Natural killer cell (primary cell): ENCODE data around the gene IL17REL. TPM values are rescaled to one million over a fixed set of nuclear protein-coding genes. Genes with fewer than 3 reads are reported as not detected.

Source experiments
- ATAC-seq, 3 donors: fragments of 150-1000 bp in 2 of 3; fragments of 200-7000 bp in 1 of 3; cut with Tn5 transposase; 1 replicate in 1 of 3; 2 replicates in 2 of 3; pipeline ENCODE4 v1.10.0; 2021; ENCODE audit warnings: mild to moderate bottlenecking in 2 of 3, moderate library complexity in 2 of 3
- DNase-seq, 2 donors: peaks; one replicate each; pipeline versions ENCODE4 v3.0.0 to v3.0.0-alpha.2; 2013 to 2021; ENCODE audit warnings: mixed read lengths in 1 of 2
- H3K27ac ChIP-seq: one replicate; pipeline ENCODE4 v1.5.1; 2013; ENCODE audit warnings: mild to moderate bottlenecking, low read length
- H3K27me3 ChIP-seq: one replicate; pipeline ENCODE4 v1.6.1; 2013; ENCODE audit warnings: low read length; ENCODE audit not compliant: control insufficient read depth, insufficient read depth
- H3K36me3 ChIP-seq: one replicate; pipeline ENCODE4 v1.6.1; 2013; ENCODE audit warnings: low read length; ENCODE audit not compliant: control insufficient read depth, insufficient read depth
- H3K4me1 ChIP-seq: one replicate; pipeline ENCODE4 v1.6.1; 2013; ENCODE audit warnings: low read length; ENCODE audit not compliant: control insufficient read depth, insufficient read depth
- H3K4me3 ChIP-seq: one replicate; pipeline ENCODE4 v1.5.1; 2013; ENCODE audit warnings: low read length
- H3K9me3 ChIP-seq: one replicate; pipeline ENCODE4 v1.6.1; 2013; ENCODE audit warnings: low read length; ENCODE audit not compliant: control insufficient read depth, insufficient read depth
- H3K27ac Mint-ChIP-seq, 2 donors: one replicate each; pipeline ENCODE4 v1.8.0; 2022; ENCODE audit warnings: mild to moderate bottlenecking in 2 of 2, mixed read lengths in 2 of 2, moderate library complexity in 1 of 2
- H3K27me3 Mint-ChIP-seq, 2 donors: one replicate each; pipeline ENCODE4 v1.8.0; 2022; ENCODE audit warnings: low read depth in 2 of 2, mixed read lengths in 2 of 2
- H3K36me3 Mint-ChIP-seq: one replicate; pipeline ENCODE4 v1.8.0; 2022; ENCODE audit warnings: mixed read lengths
- H3K4me1 Mint-ChIP-seq, 2 donors: one replicate each; pipeline ENCODE4 v1.8.0; 2022; ENCODE audit warnings: mixed read lengths in 2 of 2
- H3K4me3 Mint-ChIP-seq: one replicate; pipeline ENCODE4 v1.8.0; 2022; ENCODE audit warnings: mild to moderate bottlenecking, moderate library complexity, mixed read lengths
- H3K9me3 Mint-ChIP-seq, 2 donors: one replicate each; pipeline ENCODE4 v1.8.0; 2022; ENCODE audit warnings: mixed read lengths in 2 of 2
- WGBS: methylation state at CpG from one replicate; pipeline ENCODE4 v1.1.7; 2013; ENCODE audit warnings: missing lambda C conversion rate; ENCODE audit not compliant: insufficient coverage; 5-methylcytosine and 5-hydroxymethylcytosine counted together
- intact Hi-C: fragments of 100-400 bp; cut with micrococcal nuclease; formaldehyde crosslinking; loops from one replicate; pipeline ENCODE4 v1.14.2; 2022
- total RNA-seq, 4 donors: library from RNA; stranded (reverse); fragments of 120-200 nt in 1 of 4; gene quantifications; one replicate each; pipeline versions ENCODE4 v1.2.3 to v1.2.4, GENCODE V29; 2013 to 2022
- TF ChIP-seq, protein P1 (sequence below): fragments of 200-600 bp; IDR thresholded peaks from one replicate; pipeline ENCODE4 v1.8.0; 2022; ENCODE audit warnings: antibody characterized with exemption

The IL17REL gene
- total RNA-seq, 3 donors from 2014 or later (not counting 1 experiment from before 2014, with no cell fraction given), result not detected

DNA sequence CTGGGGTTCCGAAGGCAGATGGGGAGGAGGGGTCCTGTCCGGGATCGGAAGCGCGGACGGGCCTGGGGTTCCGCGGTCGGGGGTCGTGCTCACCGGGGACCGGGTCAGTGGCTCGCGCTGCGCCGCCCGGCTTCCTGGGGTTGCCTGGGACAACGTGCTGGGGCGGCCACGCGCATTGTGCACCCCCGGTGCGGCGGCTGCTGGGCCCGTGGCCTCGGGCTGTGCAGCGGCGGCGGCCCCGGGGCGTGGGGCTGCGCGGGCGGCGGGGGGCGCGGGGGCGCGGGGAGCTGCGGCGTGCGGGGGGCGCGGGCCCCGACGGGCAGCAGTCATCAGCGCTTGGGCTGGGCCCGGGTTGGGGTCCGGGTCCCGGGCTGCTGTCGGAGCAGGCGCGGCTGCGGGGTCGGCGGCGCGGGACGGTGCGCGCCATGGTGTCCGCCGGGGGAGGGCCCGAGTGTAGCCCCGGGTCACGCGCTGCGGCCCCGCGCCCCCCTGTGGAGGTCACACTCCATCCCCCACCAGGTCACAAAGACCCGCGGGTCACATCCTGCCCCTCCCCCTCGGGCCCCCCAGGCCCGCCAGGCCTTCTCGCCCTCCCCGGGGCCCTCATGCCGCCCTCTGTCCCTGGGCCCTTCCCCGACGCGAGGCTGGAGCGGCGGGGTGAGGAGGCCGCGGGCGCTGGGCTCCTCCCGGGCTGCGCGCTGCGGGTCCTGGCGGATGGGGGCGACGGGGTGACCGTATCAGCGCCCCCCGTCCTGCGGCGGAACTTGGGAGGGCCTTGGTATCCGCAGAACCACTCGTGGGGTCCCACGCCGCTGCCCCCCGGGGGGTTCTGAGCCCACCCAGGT lies 45.7 kb upstream of the IL17REL start, which contains the start of gene TTLL8:
Gene TTLL8 (minus strand): TSS at position 238 of the 845 bp plus-strand sequence.
- Mint-ChIP-seq H3K27me3 (peaks cover 0 to 3% of the 10 kb centered on the region in 2 donors), H3K36me3 (no peaks in the 10 kb centered on the region), H3K4me1 (no peaks in the 10 kb centered on the region), H3K4me3 (peak within 1 kb of the TSS; percentile 55), H3K27ac (no peak within 1 kb of the TSS), H3K9me3 (peaks cover 0 to 2% of the 10 kb centered on the region in 2 donors)
- H3K36me3 ChIP-seq, result no peaks in the 10 kb centered on the region
- 13% methylated on average over 102 of the region's 102 CpGs for WGBS
- no peaks in the 10 kb centered on the region for H3K9me3 ChIP-seq
- DNase-seq (no peak), ATAC-seq (peak; percentile 11 to 56 (median 42))
- H3K4me3 ChIP-seq, result no peak within 1 kb of the TSS
- TF ChIP-seq, protein P1, sequence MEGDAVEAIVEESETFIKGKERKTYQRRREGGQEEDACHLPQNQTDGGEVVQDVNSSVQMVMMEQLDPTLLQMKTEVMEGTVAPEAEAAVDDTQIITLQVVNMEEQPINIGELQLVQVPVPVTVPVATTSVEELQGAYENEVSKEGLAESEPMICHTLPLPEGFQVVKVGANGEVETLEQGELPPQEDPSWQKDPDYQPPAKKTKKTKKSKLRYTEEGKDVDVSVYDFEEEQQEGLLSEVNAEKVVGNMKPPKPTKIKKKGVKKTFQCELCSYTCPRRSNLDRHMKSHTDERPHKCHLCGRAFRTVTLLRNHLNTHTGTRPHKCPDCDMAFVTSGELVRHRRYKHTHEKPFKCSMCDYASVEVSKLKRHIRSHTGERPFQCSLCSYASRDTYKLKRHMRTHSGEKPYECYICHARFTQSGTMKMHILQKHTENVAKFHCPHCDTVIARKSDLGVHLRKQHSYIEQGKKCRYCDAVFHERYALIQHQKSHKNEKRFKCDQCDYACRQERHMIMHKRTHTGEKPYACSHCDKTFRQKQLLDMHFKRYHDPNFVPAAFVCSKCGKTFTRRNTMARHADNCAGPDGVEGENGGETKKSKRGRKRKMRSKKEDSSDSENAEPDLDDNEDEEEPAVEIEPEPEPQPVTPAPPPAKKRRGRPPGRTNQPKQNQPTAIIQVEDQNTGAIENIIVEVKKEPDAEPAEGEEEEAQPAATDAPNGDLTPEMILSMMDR, result no peak
- intact Hi-C loops, result no loop called here
- H3K4me1 ChIP-seq, result peaks cover 9% of the 10 kb centered on the region
- H3K27ac ChIP-seq, result no peak within 1 kb of the TSS
- H3K27me3 ChIP-seq, result peaks cover 3% of the 10 kb centered on the region

- ATAC-seq (no peak), DNase-seq (no peak)
- H3K4me3 Mint-ChIP-seq, result no peak overlapping the region
- no peaks in the 10 kb centered on the region for H3K36me3 Mint-ChIP-seq
- Histone ChIP-seq H3K27me3 (peaks cover 3% of the 10 kb centered on the region), H3K4me3 (no peak overlapping the region), H3K36me3 (no peaks in the 10 kb centered on the region), H3K9me3 (no peaks in the 10 kb centered on the region), H3K4me1 (peaks cover 9% of the 10 kb centered on the region), H3K27ac (no peak overlapping the region)
- TF ChIP-seq, protein P1, result no peak
- H3K27ac Mint-ChIP-seq, result no peak overlapping the region
- H3K27me3 Mint-ChIP-seq, result peaks cover 0 to 3% of the 10 kb centered on the region in 2 donors
- intact Hi-C loops, result no loop called here
- WGBS, result 91% methylated on average over 13 of the region's 14 CpGs
- no peaks in the 10 kb centered on the region for H3K4me1 Mint-ChIP-seq
- peaks cover 0 to 2% of the 10 kb centered on the region in 2 donors for H3K9me3 Mint-ChIP-seq
These were observed 44.9 kb upstream of the IL17REL start for GRCh38 chr22:50057278-50058060.

DNA sequence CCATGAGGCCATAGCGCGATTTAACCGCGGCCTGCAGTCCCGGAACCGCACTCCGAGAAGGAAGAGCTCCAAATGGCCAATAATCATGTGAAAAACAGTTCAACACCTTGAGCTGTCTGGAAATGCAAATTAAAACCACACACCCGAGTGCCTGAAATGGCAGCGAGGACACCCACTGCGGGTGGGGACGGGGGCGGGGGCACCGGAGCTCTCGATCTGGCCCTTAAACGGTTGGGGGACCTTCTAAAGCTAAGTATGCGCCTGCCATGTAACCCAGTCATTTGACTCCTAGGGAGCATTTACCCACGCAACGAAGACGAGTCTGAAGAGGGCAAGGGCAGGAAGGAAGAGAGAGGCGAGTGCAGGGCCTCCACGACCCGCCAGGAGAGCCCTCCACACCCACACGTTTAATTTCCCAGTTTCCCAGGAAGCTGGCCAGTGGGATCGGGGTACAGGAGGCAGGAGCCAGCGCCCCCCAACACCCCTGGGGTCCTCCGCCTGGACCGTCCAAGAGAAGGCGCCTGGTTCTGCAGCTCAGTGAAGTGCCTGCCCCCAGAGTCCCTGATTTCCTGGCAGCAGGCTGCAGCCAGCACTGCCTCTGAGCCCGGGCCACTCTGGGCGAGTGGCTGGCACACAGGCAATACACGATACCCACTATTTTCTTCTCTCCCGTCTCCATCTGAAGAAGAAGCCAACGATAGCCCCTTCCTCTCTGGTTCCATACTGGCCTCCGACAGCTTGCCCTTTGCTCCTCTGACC lies 43.8 kb upstream of the IL17REL start:
- peaks cover 0 to 3% of the 10 kb centered on the region in 2 donors for H3K27me3 Mint-ChIP-seq
- peaks cover 3% of the 10 kb centered on the region for H3K27me3 ChIP-seq
- no peak overlapping the region for H3K4me3 Mint-ChIP-seq
- no peaks in the 10 kb centered on the region for H3K4me1 Mint-ChIP-seq
- intact Hi-C loops, result no loop called here
- no peak for DNase-seq
- no peaks in the 10 kb centered on the region for H3K36me3 Mint-ChIP-seq
- no peaks in the 10 kb centered on the region for H3K9me3 ChIP-seq
- ATAC-seq, result no peak
- H3K9me3 Mint-ChIP-seq, result peaks cover 0 to 2% of the 10 kb centered on the region in 2 donors
- TF ChIP-seq, protein P1, result no peak
- peaks cover 9% of the 10 kb centered on the region for H3K4me1 ChIP-seq
- no peak overlapping the region for H3K4me3 ChIP-seq
- H3K27ac Mint-ChIP-seq, result no peak overlapping the region
- WGBS, result 70% methylated on average over 32 of the region's 34 CpGs
- H3K36me3 ChIP-seq, result no peaks in the 10 kb centered on the region
- H3K27ac ChIP-seq, result no peak overlapping the region
